HG03342 (cell line): ENCODE measurements around the gene RALBP1.

Experiments
- ATAC-seq: cut with Tn5 transposase; IDR thresholded peaks from one replicate; pipeline ENCODE4 v1.9.1; 2021; ENCODE audit warnings: mild to moderate bottlenecking, moderate library complexity; ENCODE audit not compliant: unreplicated experiment

The RALBP1 gene

GRCh38 chr18:9546468-9546867 is 71.2 kb downstream of the RALBP1 start:
- no peak for ATAC-seq

- no peak for ATAC-seq
Observed at GRCh38 chr18:9547782-9548181, 72.5 kb downstream of the RALBP1 start.

GRCh38 chr18:9549405-9549804 is 74.1 kb downstream of the RALBP1 start:
- no peak for ATAC-seq

DNA sequence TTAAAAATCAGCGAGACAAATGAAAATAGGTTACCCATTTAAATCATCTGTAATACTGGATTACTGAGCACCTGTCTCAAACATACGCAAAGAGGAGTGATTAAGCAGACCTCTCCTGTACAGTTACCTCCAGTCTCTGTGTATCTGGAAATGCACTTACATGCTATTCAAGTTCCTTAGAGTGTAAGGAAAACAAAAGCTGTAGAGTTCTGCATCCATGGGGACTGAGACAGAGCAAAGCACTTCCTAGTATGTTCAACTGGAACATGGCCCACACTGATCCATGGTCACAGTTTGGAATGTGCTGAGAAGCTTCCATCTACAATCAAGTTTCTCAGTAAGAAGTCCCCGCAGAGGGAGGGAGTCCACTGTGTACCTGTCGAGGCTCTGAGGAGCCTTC is 75.1 kb downstream of the RALBP1 start:
- ATAC-seq, result no peak

DNA sequence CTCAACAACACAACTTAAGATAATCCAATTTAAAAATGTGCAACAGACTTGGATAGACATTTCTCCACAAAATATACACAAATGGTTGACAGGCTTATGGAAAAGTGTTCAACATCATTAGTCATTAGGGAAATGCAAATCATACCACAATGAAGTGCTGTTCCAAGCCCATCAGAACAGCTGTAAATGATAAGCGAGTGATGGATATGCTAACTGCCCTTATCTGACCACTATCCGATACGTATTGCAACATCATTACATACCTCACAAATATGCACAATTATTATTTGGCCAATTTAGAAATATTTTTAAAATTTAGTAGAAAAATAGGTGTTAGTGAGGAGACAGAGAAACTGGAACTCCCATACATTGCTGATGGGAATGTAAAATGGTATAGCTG is 76.9 kb downstream of the RALBP1 start:
- no peak for ATAC-seq

DNA sequence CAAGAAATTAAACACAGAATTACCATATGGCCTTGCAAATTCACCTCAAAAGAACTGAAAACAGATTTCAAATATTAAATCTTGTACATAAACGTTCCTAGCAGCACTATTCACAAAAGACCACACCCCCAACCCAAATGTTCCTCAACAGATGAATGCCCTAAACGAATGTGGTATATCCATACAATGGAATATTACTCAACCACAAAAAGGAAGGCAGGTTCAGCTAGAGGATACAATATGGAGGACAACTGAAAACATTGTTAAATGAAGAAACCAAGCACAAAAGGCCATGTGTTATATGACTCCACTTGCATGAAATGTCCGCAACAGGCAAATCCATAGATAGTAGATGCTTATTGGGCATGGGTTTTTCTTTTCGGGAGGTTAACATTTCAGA is 77.3 kb downstream of the RALBP1 start:
- ATAC-seq, result no peak

DNA sequence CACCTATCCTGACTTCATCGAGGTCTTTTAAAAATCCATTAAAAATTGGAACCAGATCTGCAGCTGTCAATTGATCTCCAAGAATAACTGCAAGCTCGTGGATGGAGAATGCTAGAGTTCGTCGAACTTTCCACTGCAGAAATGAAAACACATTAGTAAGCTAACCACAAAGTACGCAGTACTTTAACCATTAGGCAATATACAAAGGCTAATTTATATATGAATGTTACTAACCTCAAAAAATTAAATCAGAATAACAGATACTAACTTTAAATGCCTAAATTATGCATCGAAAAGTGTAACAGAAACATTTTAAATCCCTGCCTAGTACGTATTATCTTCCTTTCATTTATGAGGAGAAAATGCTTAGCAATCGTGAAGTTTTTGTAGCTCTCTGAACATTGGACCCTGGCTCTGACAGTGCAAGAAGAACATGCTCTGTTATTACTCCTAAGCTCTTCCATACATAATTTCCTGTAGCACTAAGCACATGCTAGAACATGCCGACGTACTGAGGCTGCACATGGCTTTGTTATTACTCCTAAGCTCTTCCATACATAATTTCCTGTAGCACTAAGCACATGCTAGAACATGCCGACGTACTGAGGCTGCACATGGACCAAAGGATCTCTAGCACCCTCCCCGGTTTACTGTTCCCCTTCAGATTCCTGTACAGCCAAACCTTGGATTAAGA is 82.1 kb downstream of the RALBP1 start:
- ATAC-seq, result no peak

- no peak for ATAC-seq
Observed at GRCh38 chr18:9558387-9559064, 83.2 kb downstream of the RALBP1 start.

- ATAC-seq, result no peak
Observed at GRCh38 chr18:9559253-9559652, 83.9 kb downstream of the RALBP1 start.

DNA sequence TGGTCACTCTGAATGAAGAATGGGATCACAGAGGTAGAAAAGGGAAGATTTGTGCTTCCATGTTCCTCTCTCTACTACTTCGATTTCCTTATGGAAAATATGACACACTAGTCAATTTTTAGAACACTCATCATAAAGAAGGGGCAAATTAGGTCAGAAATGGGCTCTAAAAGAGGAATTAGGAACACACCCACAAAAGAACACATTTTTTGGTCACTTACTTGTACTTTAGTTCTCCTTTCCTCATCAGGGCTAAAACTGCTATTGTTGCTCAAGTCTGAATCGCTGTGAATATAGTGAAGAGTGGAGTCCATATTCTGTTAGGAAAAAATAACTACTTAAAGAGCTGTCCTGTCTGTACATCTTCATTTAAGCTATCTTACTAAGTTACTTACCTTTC is 86.4 kb downstream of the RALBP1 start:
- ATAC-seq, result no peak

- ATAC-seq, result no peak
Observed at GRCh38 chr18:9562584-9562983, 87.3 kb downstream of the RALBP1 start.

DNA sequence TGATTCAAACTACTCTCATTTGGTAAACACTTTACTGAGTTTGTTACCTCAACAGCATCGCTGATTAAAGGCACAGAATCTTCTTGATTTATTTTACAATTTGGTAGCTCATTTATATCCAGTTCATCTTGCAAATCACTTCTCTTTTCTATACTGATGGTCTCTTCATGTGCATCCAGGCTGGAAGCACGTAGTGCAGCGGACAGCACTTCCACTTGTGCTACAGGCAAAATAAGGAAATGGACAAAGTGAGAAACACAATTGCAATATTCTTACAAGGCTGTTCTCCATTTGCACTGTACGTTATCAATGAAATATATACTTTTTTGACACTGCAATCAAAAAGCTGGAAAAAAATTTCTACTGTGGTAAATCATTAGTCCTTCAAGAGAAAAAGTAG is 88.0 kb downstream of the RALBP1 start:
- ATAC-seq, result no peak

- ATAC-seq, result no peak
Observed at GRCh38 chr18:9565407-9565806, 90.1 kb downstream of the RALBP1 start.

DNA sequence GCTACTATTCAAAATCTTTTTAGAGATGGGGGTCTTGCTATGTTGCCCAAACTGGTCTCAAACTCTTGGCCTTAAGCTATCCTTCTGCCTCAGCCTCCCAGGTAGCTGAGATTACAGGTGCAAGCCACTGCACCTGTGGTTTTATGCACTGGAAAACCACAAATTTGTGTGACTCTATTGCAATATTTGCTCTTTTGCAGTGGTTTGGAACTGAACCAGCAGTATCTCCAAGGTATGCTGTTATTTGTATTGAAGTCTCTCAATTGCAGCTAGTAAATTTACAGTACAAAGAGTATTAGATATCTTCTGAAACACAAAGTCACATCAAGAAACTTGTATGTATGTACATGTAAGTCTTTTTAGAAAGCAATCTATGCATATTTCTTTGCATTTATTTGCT is 92.9 kb downstream of the RALBP1 start:
- ATAC-seq, result no peak

GRCh38 chr18:9569178-9569577 is 93.9 kb downstream of the RALBP1 start:
- ATAC-seq, result no peak

DNA sequence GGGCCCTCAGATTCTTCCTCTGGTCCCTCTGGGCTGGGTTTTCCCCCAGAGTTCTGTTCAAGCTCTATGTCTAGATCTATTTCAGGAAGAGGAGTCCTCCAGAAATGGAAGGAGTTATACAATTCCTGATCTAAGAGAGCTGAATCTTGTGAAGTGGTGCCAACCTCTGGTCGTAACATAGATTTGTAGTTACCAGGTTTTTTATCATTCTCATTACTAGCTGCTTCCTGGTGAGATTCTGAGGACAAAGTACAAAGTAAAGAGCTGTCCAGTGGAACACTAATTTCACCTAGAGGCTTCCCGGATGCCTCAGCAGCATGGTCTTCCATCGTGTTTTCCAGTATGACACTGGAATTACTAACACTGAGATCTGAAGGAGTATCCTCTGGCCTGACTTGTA is 94.9 kb downstream of the RALBP1 start:
- ATAC-seq, result no peak

- ATAC-seq, result no peak
Observed at GRCh38 chr18:9571546-9571945, 96.2 kb downstream of the RALBP1 start.

- no peak for ATAC-seq
Observed at GRCh38 chr18:9574473-9575115, 99.3 kb downstream of the RALBP1 start.

- no peak for ATAC-seq
Observed at GRCh38 chr18:9575558-9575957, 100.2 kb downstream of the RALBP1 start.

DNA sequence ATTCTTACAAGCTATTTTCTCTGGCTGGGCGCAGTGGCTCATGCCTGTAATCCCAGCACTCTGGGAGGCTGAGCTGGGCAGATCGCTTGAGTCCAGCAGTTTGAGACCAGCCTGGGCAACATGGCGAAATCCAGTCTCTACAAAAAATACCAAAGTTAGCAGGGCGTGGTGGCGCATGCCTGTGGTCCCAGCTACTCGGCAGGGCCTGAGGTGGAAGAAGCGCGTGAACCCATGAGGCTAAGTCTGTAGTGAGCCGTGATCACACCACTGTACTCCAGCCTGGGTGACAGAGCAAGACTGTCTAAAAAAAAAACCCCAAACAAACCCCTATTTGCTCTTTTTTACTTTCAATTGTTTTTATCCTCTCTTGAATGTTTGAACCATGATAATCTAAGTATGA is 102.0 kb downstream of the RALBP1 start:
- no peak for ATAC-seq

GRCh38 chr18:9578306-9578705 is 103.0 kb downstream of the RALBP1 start:
- no peak for ATAC-seq

DNA sequence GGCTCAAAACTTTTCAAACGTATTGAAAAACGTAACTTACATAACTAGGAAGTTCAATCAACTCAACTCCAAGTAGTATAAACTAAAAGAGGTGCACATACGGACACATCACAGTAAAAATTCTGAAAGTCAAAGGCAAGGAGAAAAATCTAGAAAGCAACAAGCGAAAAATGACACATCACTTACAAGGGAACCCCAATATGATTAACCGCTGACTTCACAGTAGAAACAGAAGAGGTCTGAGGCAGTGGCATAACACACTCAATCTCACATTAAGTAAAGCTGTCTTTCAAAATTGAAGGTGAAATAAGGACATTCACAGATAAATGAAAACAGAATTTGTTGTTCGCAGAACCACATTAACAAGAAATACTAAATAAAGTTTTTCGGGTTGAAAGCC is 106.4 kb downstream of the RALBP1 start:
- no peak for ATAC-seq
